H1 (cell line): ENCODE measurements around the gene PKN3. TPM values are rescaled to one million over a fixed set of nuclear protein-coding genes. Genes with fewer than 3 reads are reported as not detected.

Source experiments
- CTCF ChIA-PET: fragments of 300-600 bp; sonication (Branson Sonifier 250); formaldehyde crosslinking; loops from one replicate; lab custom pipeline; 2021; ENCODE audit not compliant: partially characterized antibody; lab: Charles Lee
- POLR2A ChIA-PET: fragments of 300-600 bp; sonication (Branson Sonifier 250); formaldehyde crosslinking; loops from one replicate; lab custom pipeline; 2021; ENCODE audit warnings: inconsistent platforms; ENCODE audit not compliant: partially characterized antibody; lab: Charles Lee
- DNase-seq, 2 experiments: peaks; one replicate each; pipeline versions ENCODE4 v3.0.0 to v3.0.0-alpha.2; 2010 to 2022; ENCODE audit warnings: low spot score in 2 of 2, low read depth in 1 of 2, mixed read lengths in 1 of 2
- FAIRE-seq: peaks from 2 replicates; lab custom pipeline; 2011; peaks lifted over from hg19 to GRCh38; lab: Jason Lieb, UNC
- H2AFZ ChIP-seq: 2 replicates; pipeline ENCODE4 v1.8.1; 2012; ENCODE audit warnings: low read length, inconsistent platforms
- H2AK5ac ChIP-seq: 2 replicates; pipeline ENCODE4 v1.6.1; 2013; ENCODE audit warnings: low read depth, low read length
- H2BK120ac ChIP-seq: replicated peaks from 2 replicates; pipeline ENCODE3; 2013; ENCODE audit warnings: low read depth, low read length, inconsistent platforms
- H2BK12ac ChIP-seq: 2 replicates; pipeline ENCODE4 v1.6.1; 2013; ENCODE audit warnings: low read depth, low read length
- H2BK15ac ChIP-seq: 2 replicates; pipeline ENCODE4 v1.6.1; 2013; ENCODE audit warnings: low read length
- H2BK20ac ChIP-seq: 2 replicates; pipeline ENCODE4 v1.6.1; 2013; ENCODE audit warnings: low read length
- H2BK5ac ChIP-seq: 2 replicates; pipeline ENCODE4 v1.6.1; 2013; ENCODE audit warnings: low read depth, low read length
- H3K14ac ChIP-seq: 2 replicates; pipeline ENCODE4 v1.6.1; 2013; ENCODE audit warnings: inconsistent platforms; ENCODE audit not compliant: insufficient read length
- H3K18ac ChIP-seq: 2 replicates; pipeline ENCODE4 v1.6.1; 2013; ENCODE audit warnings: low read length; ENCODE audit errors: extremely low read depth
- H3K23ac ChIP-seq: 2 replicates; pipeline ENCODE4 v1.6.1; 2013; ENCODE audit warnings: inconsistent platforms; ENCODE audit not compliant: insufficient read length
- H3K23me2 ChIP-seq: 2 replicates; pipeline ENCODE4 v1.6.1; 2013; ENCODE audit warnings: low read depth, low read length
- H3K27ac ChIP-seq: 2 replicates; pipeline ENCODE4 v1.6.1; 2011; ENCODE audit warnings: low read depth, low read length, inconsistent platforms
- H3K27me3 ChIP-seq, 4 experiments: replicated peaks in 1 of 4; 1 replicate in 1 of 4; 2 replicates in 3 of 4; pipeline versions ENCODE4 v1.6.1 to v1.8.1; 2011 to 2013; ENCODE audit warnings: low read length in 3 of 4, mild to moderate bottlenecking in 3 of 4, inconsistent platforms in 2 of 4, mixed read lengths in 2 of 4, moderate library complexity in 1 of 4; ENCODE audit not compliant: control insufficient read depth in 3 of 4, insufficient read depth in 3 of 4; ENCODE audit errors: extremely low read depth in 1 of 4
- H3K36me3 ChIP-seq, 4 experiments: 2 replicates each; pipeline versions ENCODE4 v1.6.1 to v1.8.1; 2011 to 2013; ENCODE audit warnings: mild to moderate bottlenecking in 4 of 4, low read length in 3 of 4, moderate library complexity in 2 of 4, control low read depth in 1 of 4, inconsistent platforms in 1 of 4; ENCODE audit not compliant: insufficient read depth in 4 of 4, control insufficient read depth in 2 of 4
- H3K4ac ChIP-seq: replicated peaks from 2 replicates; pipeline ENCODE3; 2013; ENCODE audit warnings: low read length, low read depth, mixed read lengths, inconsistent platforms; ENCODE audit not compliant: insufficient read length
- H3K4me1 ChIP-seq, 4 experiments: replicated peaks in 1 of 4; 1 replicate in 1 of 4; 2 replicates in 3 of 4; pipeline versions ENCODE4 v1.6.1 to v1.8.1; 2011 to 2013; ENCODE audit warnings: low read length in 3 of 4, inconsistent platforms in 2 of 4, mixed read lengths in 1 of 4; ENCODE audit not compliant: insufficient read depth in 4 of 4, control insufficient read depth in 3 of 4
- H3K4me2 ChIP-seq, 2 experiments: 2 replicates each; pipeline versions ENCODE4 v1.6.1 to v1.8.1; 2011 to 2013; ENCODE audit warnings: low read depth in 2 of 2, low read length in 2 of 2, control low read depth in 1 of 2, inconsistent platforms in 1 of 2, mild to moderate bottlenecking in 1 of 2; ENCODE audit not compliant: insufficient read depth in 1 of 2
- H3K4me3 ChIP-seq, 4 experiments: fragments of 200-600, 300-600 bp in 1 of 4; sonication (generic), shearing (Covaris generic), sonication (Bioruptor Twin) in 1 of 4; 2 replicates each; pipeline versions ENCODE4 v1.5.1 to v1.8.1; 2011 to 2016; ENCODE audit warnings: low read length in 4 of 4, low read depth in 3 of 4, control low read depth in 2 of 4, inconsistent platforms in 2 of 4, mild to moderate bottlenecking in 2 of 4, mixed read lengths in 1 of 4, moderate library complexity in 1 of 4; ENCODE audit not compliant: insufficient read depth in 2 of 4; ENCODE audit errors: extremely low read depth in 1 of 4
- H3K56ac ChIP-seq: replicated peaks from 2 replicates; pipeline ENCODE3; 2013; ENCODE audit warnings: low read depth, mild to moderate bottlenecking, mixed read lengths, low read length, inconsistent platforms; ENCODE audit not compliant: insufficient read length
- H3K79me1 ChIP-seq: 2 replicates; pipeline ENCODE4 v1.6.1; 2013; ENCODE audit warnings: low read depth, low read length, control low read depth
- H3K79me2 ChIP-seq, 2 experiments: 2 replicates each; pipeline versions ENCODE4 v1.6.1 to v1.8.1; 2012 to 2013; ENCODE audit warnings: low read length in 2 of 2, mild to moderate bottlenecking in 2 of 2, inconsistent platforms in 1 of 2; ENCODE audit not compliant: insufficient read depth in 2 of 2, control insufficient read depth in 1 of 2
- H3K9ac ChIP-seq, 4 experiments: replicated peaks in 1 of 4; 1 replicate in 1 of 4; 2 replicates in 3 of 4; pipeline versions ENCODE4 v1.6.1 to v1.8.1; 2011 to 2013; ENCODE audit warnings: low read depth in 3 of 4, low read length in 3 of 4, control low read depth in 2 of 4, mild to moderate bottlenecking in 2 of 4, moderate library complexity in 2 of 4, inconsistent platforms in 1 of 4; ENCODE audit errors: extremely low read depth in 1 of 4
- H3K9me3 ChIP-seq, 2 experiments: 2 replicates each; pipeline versions ENCODE4 v1.6.1 to v1.8.1; 2012 to 2013; ENCODE audit warnings: mild to moderate bottlenecking in 2 of 2, moderate library complexity in 2 of 2, control low read depth in 1 of 2, inconsistent platforms in 1 of 2, low read depth in 1 of 2, low read length in 1 of 2, mixed read lengths in 1 of 2; ENCODE audit not compliant: insufficient read depth in 2 of 2
- H4K20me1 ChIP-seq, 2 experiments: replicated peaks in 1 of 2; 2 replicates each; pipeline versions ENCODE3 to v1.8.1; 2011 to 2013; ENCODE audit warnings: inconsistent platforms in 2 of 2, low read length in 2 of 2, mild to moderate bottlenecking in 1 of 2; ENCODE audit not compliant: insufficient read depth in 2 of 2, control insufficient read depth in 1 of 2
- H4K5ac ChIP-seq: 2 replicates; pipeline ENCODE4 v1.6.1; 2013; ENCODE audit warnings: low read length, low read depth, mixed read lengths, inconsistent platforms; ENCODE audit not compliant: insufficient read length
- H4K8ac ChIP-seq: 2 replicates; pipeline ENCODE4 v1.8.0; 2013; ENCODE audit warnings: mild to moderate bottlenecking, moderate library complexity, low read length, inconsistent platforms; ENCODE audit not compliant: insufficient read depth; ENCODE audit errors: extremely low read depth
- H4K91ac ChIP-seq: replicated peaks from 2 replicates; pipeline ENCODE3; 2013; ENCODE audit warnings: low read length, mixed read lengths, inconsistent platforms; ENCODE audit not compliant: insufficient read length
- ATF3 ChIP-seq: IDR thresholded peaks from 2 replicates; pipeline ENCODE4 v1.6.1; 2011; ENCODE audit warnings: low read depth, mild to moderate bottlenecking, low read length; ENCODE audit not compliant: insufficient read depth
- E2F6 ChIP-seq: IDR thresholded peaks from 2 replicates; pipeline ENCODE4 v1.6.1; 2012; ENCODE audit warnings: inconsistent platforms
- KDM4A ChIP-seq: IDR thresholded peaks from one replicate; pipeline ENCODE4 v1.7.1; 2012; ENCODE audit warnings: low read depth, mild to moderate bottlenecking, moderate library complexity, low read length, inconsistent platforms; ENCODE audit not compliant: severe bottlenecking
- POLR2AphosphoS5 ChIP-seq: IDR thresholded peaks from 2 replicates; pipeline ENCODE4 v1.6.1; 2011; ENCODE audit warnings: low read depth, low read length
- WGBS, 2 experiments: shearing (Covaris generic) in 1 of 2; methylation state at CpG; one replicate each; pipeline versions ENCODE4 v1.1.6 to v1.1.7; 2013 to 2015; ENCODE audit warnings: low lambda C conversion rate in 2 of 2, mixed read lengths in 2 of 2, inconsistent platforms in 1 of 2, low coverage in 1 of 2, missing lambda C conversion rate in 1 of 2; ENCODE audit not compliant: insufficient replicate concordance in 2 of 2, insufficient coverage in 1 of 2, insufficient read length in 1 of 2; ENCODE audit errors: extremely low coverage in 1 of 2, missing lambda C conversion rate in 1 of 2; 5-methylcytosine and 5-hydroxymethylcytosine counted together
- polyA plus RNA-seq, 7 experiments: library from polyadenylated mRNA; depleted of rRNA in 3 of 7; stranded (reverse) in 5 of 7; unstranded in 2 of 7; fragments of >200 nt in 5 of 7; fragments of 200-250 nt in 2 of 7; gene quantifications; 1 replicate in 5 of 7; 2 replicates in 1 of 7; 4 replicates in 1 of 7; pipeline versions ENCODE4 v1.2.1 to v1.2.3, GENCODE V29; 2011 to 2013; ENCODE audit warnings: missing spikeins in 2 of 7, mixed read lengths in 2 of 7
- total RNA-seq: library from RNA; stranded (reverse); fragmentation: NEBNext Ultra II Directional; extraction: Animal tissue kit (Norgen Biotek cat#: 25700); gene quantifications from 2 replicates; pipeline ENCODE4 v1.2.1, GENCODE V29; 2021

PKN3 gene
- total and polyA plus RNA-seq, 2 of the 8 experiments (the other 6 are each of a cell fraction or from before 2014, with no cell fraction given), result 15.7 to 16.3 TPM

- no peak overlapping the region for H2BK5ac ChIP-seq
- H3K56ac ChIP-seq, result no peak overlapping the region
- H3K14ac ChIP-seq, result no peak overlapping the region
- no peak overlapping the region for H3K4me3 ChIP-seq
- DNase-seq (no peak), FAIRE-seq (no peak)
- 98% methylated on average over 8 of the region's 8 CpGs; no CpG with 5 or more reads in 1 of the 2 experiments for WGBS, 2 experiments
- H2AK5ac ChIP-seq, result no peak overlapping the region
- peaks cover 0 to 9% (median 0%) of the 10 kb centered on the region in 4 experiments; a peak in 1 of 8 replicates for H3K36me3 ChIP-seq
- peaks cover 0 to 2% of the 10 kb centered on the region in 2 experiments; a peak in 1 of 4 replicates for H3K79me2 ChIP-seq
- no peak overlapping the region for H4K91ac ChIP-seq
- H3K23ac ChIP-seq, result no peak overlapping the region
- H2AFZ ChIP-seq, result no peak overlapping the region
- CTCF ChIA-PET, result interaction anchor here (0.6 to 1.5 kb wide), 4 partner anchors 16 to 97 kb away, joined by 3 to 4 read pairs (median 3); no protein-coding TSS in a partner anchor
- H3K4me1 ChIP-seq, result no peaks in the 10 kb centered on the region; a peak in 2 of 7 replicates
- no peak overlapping the region for H3K27ac ChIP-seq
- no peak overlapping the region for H4K8ac ChIP-seq
- POLR2A ChIA-PET, result interaction anchor here (0.9 to 5.0 kb wide), 9 partner anchors 8 to 47 kb away, joined by 3 to 47 read pairs (median 9); partner anchors contain the start of gene SET
- H2BK20ac ChIP-seq, result no peak overlapping the region
- H3K27me3 ChIP-seq, result no peaks in the 10 kb centered on the region
- no peak overlapping the region for H2BK15ac ChIP-seq
- TF ChIP-seq ATF3, result no peak
- no peak for TF ChIP-seq POLR2AphosphoS5
- no peak for TF ChIP-seq E2F6
- TF ChIP-seq KDM4A, result no peak
- H4K20me1 ChIP-seq, result peaks cover 0 to 2% of the 10 kb centered on the region in 2 experiments
- no peaks in the 10 kb centered on the region for H3K9me3 ChIP-seq
- peaks cover 3% of the 10 kb centered on the region; the same call in 1 of the 2 replicates for H3K79me1 ChIP-seq
- H2BK120ac ChIP-seq, result no peak overlapping the region
- no peak overlapping the region for H3K4me2 ChIP-seq
- H3K4ac ChIP-seq, result no peak overlapping the region
- no peak overlapping the region for H3K9ac ChIP-seq
- H4K5ac ChIP-seq, result no peak overlapping the region
- peaks cover 4% of the 10 kb centered on the region; the same call in 1 of the 2 replicates for H3K23me2 ChIP-seq
- H3K18ac ChIP-seq, result no peak overlapping the region
- H2BK12ac ChIP-seq, result no peak overlapping the region
Observed at GRCh38 chr9:128653908-128654307, 48.4 kb upstream of the PKN3 start.
